Activated CD8-positive, alpha-beta memory T cell treated with anti-CD3 and anti-CD28 coated beads, Interleukin-2, amount 50 U/mL, for 24 hours (primary cell): ENCODE results near the gene LIX1.
"Not testable (repeated sequence)": the region's sequence is repeated elsewhere in the genome, so short reads cannot be mapped to it uniquely, and the experiment has no call there.

Experiments
- DNase-seq: peaks from one replicate; pipeline ENCODE4 v3.0.0-alpha.2; 2020; ENCODE audit errors: extremely low read depth

LIX1 gene

DNA sequence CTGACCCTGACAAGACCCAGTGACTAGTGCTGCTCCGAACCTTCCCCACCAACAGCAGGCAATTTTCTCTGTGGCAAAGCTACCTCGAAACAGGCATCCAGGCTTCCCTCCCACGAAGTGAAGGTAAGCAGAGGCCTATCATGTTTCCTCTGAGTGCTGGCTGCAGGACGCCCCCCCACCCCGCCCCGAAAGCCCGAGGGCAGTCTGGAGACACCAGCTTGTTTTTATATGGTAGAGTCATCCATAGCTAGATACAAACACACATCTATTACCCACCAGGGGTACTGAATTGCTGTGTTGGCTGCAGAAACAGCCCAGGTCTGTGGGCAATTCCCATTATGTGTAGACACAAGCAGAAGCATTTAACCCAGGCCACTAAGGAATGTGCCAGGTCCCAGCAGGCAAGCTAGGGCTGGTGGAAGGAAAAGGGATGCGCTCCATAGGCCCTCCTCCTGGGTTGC, 40.4 kb downstream of the LIX1 start:
- no peak for DNase-seq

DNA sequence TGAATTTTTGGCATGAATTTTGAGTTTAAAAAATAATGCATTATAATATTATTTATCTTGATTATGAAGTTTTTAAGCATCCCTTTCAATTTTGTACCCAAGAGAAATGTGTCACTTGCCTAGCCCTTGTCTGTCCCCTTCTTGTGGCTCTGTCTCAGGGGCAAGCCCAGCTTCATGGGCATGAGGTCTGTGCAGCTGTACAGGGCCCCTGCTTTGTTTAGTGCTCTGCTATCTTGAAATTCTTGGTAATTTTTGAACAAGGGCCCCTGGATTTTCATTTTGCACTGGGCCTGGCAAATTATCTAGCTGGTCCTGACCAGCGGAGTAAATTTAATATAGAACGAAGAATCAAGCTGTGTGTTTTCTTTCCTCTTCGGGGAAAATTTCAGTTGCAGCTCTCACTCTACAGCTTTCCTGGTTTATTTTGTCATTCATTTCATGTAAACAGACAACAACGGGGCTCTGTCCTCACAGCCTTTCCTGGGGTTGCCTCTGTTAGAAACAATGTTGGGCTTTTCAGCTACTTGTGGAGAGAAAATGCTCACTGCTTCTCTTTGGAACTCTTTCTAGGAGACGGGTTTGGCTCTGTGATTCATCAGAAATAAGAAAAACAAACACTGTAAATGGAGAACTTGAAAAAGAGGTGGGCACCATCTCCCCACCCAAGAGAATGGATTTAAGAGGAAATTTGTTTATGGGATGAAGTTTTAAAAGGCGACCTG, 41.1 kb downstream of the LIX1 start:
- DNase-seq, result no peak

DNA sequence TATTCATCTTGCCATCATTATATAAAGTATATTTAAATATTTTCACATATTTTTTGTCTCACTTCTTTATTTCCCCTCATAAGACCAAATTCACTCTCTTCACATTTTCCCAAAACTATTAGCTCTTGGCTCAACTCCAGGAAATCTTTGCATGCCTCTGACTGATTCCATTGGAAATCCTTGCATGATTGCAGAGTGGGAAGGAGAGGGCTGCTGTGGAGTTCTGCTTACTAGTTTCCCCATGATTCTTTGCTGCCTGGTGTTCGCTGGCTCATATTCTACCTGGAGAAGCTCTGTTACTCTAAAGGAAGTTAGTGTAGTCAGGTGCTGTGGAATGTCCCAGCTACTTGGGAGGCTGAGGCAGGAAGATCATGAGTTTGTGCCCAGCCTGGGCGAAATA, 41.9 kb downstream of the LIX1 start:
- no peak for DNase-seq

DNA sequence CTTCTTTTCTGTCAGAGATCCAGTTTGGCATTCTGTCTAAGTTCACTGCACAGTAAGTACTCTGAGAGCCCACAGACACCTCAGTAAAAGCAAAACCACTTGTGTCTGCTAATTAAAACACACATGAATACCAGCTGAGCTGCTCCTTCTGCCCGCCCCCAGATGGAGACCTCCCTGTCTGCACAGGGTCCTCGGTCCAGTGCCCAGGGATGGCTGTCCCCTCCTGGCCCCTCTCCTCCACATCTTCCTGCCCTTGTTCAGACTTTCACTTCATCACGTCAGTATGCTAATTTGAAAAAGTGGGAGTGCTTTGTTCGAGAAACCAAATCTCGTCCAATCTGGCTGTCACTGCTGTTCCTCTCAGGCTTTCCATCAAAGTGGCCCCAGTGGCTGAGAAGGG, 43.5 kb downstream of the LIX1 start:
- no peak for DNase-seq

DNA sequence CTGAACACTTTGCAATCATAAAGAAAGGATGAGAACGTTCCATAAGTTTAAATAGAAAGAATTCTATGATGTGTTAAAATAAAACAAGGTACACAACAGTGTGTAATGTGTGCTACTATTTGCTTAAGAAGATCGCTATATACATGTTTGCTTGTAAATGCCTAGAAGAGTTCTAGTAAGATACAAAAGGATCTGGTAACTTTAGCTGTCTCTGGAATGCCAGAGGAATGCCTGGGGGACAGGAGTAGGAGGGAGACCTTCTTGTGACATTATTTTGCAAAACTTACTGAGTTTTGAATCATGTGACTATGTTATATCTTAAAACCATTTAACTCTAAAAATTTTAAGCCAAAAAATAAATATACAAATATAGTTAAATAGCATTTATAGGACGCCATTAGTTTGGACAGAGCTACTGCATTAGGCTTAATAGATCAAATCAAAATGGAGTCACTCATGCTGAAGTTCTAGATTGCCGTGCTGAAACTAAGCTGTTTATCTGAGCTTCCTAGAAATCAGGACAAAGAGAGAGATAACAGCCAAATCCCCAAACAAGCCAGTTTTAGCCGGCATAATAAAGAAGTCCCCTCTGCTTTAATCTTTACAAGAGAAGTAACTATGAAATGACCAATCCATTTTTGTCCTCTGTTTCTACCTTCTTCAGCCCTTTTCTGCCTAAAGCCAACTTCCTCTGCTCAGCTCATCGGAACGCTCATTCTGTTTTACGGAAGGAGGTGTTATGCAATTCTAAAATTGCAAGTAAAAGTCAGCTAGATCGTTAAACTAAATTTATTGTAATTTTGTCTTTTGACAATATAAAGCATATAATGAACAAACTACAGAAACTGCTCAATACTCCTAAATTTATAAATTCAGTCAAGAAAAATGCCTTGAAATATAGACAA, 44.8 kb downstream of the LIX1 start:
- DNase-seq, result no peak

DNA sequence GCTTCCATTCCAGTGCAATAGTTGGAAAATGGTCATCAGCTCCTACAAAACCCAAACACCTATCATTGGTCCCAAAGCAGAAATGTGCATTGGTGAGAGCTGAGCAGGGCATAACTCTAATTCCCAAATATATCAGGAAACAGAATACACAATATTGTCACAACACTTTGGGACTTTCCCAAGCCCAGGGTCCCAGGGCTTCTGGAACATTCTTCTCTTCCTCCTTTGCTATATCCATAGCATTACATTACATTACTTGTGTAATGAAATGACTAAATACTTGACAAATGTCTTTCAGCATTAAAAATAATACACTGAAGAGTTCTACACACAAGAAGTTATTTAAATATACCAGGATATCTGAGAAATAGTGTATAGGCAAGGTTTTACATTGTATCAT, 45.6 kb downstream of the LIX1 start:
- DNase-seq, result no peak

DNA sequence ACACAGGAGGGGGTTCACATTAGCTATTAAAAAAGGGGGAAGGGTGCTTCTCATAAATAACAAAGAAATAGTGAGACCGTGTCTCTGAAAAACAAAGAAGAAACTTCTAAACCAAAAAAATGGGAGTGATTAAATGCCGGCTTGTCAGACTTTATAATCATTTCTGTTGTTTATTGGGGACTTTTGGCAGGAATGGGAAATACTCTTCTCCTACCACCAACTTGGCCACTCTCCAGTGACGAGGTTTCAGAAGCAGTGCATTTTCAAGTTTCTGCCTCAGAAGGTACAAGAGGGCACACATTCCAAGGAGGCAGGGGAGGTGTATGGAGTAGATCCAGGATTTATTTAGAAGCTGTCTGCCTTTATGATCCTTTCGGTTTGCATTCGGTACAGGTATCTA, 46.2 kb downstream of the LIX1 start:
- DNase-seq, result no peak

DNA sequence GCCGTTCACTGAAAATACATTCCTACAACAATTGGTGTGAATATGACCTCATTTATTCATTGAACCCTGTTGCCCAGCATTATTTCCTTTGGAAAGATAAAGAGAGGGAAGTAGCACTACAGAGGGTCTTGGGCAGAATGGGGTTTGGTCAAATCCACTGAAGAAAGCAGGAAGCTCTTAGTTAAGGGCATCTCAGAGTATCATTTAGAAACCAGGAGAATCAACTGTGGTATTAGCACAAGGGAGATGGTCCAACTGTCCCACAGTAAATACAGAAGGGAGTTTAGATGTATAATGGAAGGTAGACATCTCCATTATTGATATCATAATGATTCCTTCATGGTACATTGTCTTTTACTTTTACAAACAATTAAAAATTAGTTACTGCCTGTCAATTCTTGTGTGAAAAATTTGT, 47.1 kb downstream of the LIX1 start:
- no peak for DNase-seq

DNA sequence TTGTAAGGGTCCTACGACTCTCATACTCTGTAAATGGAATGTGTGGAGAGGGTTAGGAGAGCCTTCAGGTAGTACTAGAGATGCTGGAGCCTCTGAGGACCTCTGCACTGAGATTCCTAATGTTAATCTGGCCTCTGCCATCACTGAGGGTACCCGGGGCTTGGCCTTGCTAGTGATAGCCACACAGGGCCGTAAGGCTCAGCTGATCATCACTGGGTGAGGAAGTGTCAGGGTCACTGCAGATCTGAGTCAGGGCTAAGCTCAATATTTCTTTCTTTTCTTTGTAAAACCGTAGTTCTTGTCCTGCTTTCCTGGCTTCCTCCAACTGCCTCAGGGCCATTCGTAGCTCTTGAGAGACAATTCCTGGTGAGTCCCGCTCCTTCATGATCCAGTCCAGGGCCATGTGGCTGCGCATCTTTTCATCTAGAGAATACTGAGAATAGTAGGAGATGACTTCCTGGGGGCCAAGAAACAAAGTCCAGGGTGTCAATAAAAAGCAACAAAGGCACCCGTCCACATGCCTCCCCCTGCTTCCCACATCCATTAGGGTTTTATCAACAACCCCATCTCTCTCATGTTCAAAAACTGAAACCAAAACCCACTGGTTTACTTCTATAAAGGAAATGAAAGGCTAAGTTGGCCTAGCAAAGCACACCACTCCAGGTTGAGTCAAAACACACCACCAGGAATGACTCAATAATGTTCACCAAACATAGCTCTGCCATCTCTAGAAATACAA, 47.7 kb downstream of the LIX1 start:
- no peak for DNase-seq

DNA sequence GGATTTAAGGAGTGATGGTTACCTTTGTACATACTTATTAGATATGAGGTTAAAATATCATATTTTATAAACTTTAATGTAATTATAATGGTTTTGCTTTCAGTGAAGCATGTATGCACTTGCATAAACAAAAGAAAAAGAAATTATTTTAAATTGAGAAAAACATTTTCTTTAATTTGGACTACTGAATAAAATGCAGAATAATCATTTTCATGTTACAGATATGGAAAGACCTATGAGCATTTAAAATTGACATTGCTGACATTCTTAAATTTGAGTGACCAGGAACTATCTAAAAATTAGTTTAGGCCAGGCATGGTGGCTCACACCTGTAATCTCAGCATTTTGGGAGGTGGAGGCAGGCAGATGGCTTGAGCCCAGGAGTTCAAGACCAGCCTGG, 49.2 kb downstream of the LIX1 start:
- no peak for DNase-seq

DNA sequence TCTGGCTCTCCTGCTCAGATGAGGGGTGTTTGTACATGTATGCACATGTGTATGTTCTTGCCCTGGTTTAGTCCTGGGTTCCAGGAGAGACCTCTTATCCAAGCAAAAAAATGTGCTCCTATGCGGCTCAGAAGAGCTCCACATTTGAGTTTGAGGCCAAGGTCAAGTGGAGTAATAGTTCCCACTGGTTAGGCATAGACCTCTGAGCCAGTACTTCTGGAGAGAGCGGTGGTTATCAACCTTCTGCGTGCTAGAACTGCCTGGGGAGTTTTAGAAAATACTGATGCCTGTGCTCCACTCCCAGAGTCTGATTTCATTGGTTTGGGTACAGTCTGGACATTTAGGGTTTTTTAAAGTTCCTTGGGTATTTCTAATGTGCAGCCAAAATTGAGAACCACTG, 51.5 kb downstream of the LIX1 start:
- DNase-seq, result no peak

DNA sequence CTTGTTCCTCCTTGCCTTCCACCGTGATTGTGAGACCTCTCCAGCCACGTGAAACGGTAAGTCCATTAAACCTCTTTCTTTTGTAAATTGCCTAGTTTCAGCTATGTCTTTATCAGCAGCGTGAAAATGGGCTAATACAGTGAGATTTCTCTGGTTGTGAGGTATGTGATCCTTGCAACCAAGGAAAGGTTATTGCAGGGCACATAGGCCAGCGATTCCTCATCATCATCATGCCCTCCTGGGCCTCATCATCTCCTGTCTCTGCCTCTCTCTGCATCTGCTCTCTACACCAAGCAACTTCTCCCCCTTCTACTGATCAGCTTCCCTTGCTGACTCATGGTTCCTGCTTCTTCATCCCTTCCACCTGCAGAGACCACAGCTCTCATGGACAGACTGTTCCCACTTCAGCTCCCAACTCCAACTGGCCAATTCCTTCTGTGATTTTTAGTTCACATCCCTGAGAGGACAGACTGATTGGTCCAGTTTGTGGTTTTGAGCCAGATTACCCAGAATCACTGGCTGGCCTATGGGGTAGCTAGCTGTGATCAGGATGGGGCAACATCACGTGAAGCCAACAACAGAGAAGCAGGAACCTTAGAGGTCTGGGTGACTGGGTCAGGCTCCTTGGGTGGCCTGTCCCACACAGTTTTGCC, 53.1 kb downstream of the LIX1 start:
- no peak for DNase-seq

DNA sequence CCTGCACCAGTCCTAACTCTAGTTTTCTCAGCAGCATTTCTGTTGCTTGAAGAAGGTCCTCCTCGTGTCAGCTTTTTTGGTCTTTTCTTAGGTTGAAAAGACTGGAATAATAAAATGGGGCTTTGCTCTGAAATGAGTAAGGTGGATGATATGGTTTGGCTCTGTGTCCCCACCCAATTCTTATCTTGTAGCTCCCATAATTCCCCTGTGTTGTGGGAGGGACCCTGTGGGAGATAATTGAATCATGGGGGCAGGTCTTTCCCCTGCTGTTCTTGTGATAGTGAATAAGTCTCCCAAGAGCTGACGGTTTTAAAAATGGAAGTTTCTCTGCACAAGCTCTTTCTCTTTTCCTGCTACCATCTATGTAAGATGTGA, 53.6 kb downstream of the LIX1 start:
- no peak for DNase-seq

DNA sequence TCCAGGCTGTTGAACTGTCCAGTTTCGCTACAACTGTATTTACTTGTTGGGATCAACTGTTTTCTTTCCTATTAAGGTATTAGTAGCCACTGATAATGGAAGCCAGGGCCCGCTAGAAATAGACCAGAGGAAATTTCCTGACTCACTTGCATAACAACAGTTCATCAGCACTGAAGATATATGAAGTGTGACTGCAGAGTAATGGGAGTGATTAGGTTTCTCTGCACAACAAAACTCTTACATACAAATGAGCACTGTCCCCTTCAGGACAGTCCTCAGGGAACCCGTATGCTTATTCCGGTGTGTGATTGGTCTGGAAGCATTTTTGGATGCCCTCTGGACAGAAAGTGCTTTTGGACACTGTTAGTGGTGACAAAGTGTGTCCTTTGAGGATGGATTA, 55.3 kb downstream of the LIX1 start:
- DNase-seq, result no peak

DNA sequence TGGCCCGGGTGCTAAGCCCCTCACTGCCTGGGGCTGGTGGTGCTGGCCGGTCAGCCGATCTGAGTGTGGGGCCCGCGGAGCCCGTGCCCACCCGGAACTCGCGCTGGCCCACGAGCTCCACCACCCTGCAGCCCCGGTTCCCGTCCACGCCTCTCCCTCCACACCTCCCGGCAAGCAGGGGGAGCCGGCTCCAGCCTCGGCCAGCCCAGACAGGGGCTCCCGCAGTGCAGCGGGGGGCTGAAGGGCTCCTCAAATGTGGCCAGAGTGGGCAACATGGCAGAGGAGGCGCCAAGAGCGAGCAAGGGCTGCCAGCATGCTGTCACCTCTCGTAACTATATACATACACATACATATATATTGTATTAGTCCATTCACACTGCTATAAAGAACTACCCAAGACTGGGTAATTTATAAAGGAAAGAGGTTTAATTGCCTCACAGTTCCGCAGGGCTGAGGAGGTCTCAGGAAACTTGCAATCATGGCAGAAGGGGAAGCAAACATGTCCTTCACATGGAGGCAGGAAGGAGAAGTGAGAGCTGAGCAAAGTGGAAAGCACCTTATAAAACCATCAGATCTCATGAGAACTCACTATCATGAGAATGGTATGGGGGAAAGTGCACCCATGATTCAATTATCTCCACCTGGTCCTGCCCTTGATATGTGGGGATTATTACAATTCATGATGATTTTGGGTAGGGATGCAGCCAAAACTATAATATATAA, 56.8 kb downstream of the LIX1 start:
- DNase-seq, result no peak

DNA sequence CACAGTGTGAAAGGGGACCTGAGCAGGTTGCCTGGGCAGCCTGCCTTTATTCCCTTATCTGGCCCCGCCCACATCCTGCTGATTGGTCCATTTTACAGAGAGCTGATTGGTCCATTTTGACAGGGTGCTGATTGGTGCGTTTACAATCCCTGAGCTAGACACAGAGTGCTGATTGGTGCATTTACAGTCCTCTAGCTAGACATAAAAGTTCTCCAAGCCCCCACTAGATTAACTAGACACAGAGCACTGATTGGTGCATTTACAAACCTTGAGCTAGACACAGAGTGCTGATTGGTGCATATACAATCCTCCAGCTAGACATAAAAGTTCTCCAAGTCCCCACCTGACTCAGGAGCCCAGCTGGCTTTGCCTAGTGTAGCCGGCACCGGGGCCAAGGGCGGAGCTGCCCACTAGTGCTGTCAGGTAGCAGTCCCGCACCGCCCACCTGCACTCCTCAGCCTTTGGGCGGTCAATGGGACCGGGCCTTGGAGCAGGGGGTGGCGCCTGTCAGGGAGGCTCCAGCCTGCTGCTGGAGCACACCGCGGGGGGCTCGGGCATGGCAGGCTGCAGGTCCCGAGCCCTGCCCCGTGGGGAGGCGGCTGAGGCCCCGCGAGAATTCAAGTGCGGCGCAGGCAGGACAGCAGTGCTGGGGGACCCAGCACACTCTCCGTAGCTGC, 57.5 kb downstream of the LIX1 start:
- DNase-seq, result not testable (repeated sequence)

DNA sequence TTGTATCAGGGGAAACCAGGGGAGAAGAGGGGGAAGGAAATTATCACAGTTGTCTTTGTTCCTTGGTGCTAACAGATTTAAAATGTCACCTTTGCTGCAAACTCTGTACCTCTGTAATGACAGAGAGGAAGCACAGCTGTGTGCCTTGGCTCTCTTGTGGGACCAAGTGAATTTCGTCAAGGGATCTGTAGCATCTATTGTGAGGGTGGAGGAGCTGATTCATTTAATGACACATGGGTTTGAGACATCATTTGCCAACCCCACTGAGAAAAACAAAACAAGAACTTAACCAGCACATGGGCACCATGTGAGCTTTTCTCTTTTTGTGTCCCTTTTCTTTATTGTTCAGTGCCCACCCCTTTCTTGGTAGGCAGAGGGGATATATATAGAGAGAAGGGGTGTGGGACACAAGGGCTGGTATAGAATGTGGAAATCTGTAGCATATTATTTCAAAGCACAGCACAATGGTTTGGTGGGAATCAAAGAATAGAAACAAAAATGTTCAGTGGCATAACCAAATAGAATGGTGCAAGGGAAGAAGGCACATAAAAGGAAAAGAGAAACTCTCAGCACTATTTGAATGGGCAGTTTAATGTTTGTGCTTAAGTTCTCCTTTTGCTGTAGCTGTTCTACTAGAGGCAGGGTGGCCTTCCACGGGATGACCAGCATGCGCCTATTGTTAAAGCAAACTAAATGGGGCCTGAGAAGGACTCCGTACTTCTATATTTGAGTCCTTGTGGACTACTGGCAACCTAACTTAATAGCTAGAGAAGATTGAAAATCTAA, 63.3 kb downstream of the LIX1 start:
- DNase-seq, result no peak

DNA sequence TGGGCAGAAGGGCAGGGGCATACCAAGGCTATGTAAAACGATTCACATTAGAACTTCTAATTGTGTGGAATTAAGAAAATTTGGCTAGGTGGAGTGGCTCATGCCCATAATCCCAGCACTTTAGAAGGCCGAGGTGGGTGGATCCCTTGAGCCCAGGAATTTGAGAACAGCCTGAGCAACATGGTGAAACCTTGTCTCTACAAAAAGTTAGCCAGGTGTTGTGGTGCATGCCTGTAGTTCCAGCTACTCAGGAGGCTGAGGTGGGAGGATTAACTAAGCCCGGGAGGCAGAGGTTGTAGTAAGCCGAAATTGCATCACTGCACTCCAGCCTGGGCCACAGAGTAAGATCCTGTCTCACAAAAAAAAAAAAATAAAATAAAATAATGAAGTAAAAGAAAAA, 65.2 kb downstream of the LIX1 start:
- DNase-seq, result no peak

DNA sequence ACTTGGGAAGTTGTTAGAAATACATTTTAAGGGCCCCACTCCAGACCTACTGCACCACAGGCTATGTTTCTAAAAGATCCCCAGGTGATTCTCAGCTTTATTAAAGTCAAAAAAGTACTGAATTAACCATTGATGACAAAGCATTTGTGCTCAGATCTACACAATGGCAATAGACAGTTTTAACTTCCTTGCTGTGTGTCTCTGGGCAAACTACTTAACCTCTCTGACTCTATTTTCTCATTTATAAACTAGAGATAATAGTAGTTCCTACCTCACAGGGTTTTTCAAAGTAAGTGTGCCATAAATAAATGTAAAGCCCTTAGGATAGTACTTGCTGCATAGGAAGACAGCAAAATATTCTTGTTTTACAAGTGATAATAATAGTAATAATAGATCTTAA, 66.3 kb downstream of the LIX1 start:
- no peak for DNase-seq

DNA sequence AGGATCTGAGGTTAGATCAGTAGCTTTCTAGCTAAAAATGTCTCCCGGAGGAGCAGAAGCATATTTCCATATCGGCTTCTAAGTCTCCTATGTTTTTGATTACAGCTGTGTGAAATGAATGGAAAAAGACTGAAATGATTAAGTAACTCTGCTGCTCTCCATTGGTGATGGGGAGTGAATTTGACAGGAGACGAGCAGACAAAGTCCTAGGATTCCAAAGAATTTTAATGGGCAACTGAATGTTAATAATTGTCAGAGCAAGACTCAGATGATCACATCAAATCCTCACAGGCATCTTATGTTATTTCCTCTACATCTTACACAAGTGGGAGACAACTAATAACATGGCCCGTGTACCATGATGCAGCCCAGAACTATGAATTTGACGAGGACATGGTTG, 66.8 kb downstream of the LIX1 start:
- DNase-seq, result no peak
